GM06990 (cell line): ENCODE results near the gene PRPH.
"Not testable (repeated sequence)": the region's sequence is repeated elsewhere in the genome, so short reads cannot be mapped to it uniquely, and the experiment has no call there.

Experiments used
- DNase-seq: peaks from one replicate; pipeline ENCODE4 v3.0.0-alpha.2; 2011; ENCODE audit not compliant: insufficient read length; ENCODE audit errors: extremely low read depth
- H3K27me3 ChIP-seq: replicated peaks from 2 replicates; pipeline ENCODE4 v1.6.0; 2011; ENCODE audit warnings: low read length; ENCODE audit not compliant: control insufficient read depth, insufficient read depth
- H3K36me3 ChIP-seq: 2 replicates; pipeline ENCODE4 v1.5.1; 2011; ENCODE audit warnings: low read length; ENCODE audit not compliant: control insufficient read depth, insufficient read depth
- H3K4me3 ChIP-seq: replicated peaks from 2 replicates; pipeline ENCODE4 v1.5.1; 2011; ENCODE audit warnings: low read depth, mild to moderate bottlenecking, control low read depth, low read length
- CTCF ChIP-seq: IDR thresholded peaks from 2 replicates; pipeline ENCODE4 v1.5.1; 2011; ENCODE audit warnings: low read length, control low read depth, mild to moderate bottlenecking, inconsistent platforms; ENCODE audit not compliant: insufficient read depth, poor library complexity, severe bottlenecking

Gene PRPH

GRCh38 chr12:49309386-49309785 is 14.4 kb downstream of the PRPH start:
- Histone ChIP-seq H3K4me3 (no peak overlapping the region), H3K27me3 (no peaks in the 10 kb centered on the region)

GRCh38 chr12:49310451-49311000 is 15.6 kb downstream of the PRPH start:
- DNase-seq: not testable (repeated sequence)

More at GRCh38 chr12:49309386-49309785, 14.4 kb downstream of the PRPH start:
- no peaks in the 10 kb centered on the region for H3K36me3 ChIP-seq
- no peak for TF ChIP-seq CTCF
- no peak for DNase-seq

GRCh38 chr12:49314811-49315210 is 19.9 kb downstream of the PRPH start:
- TF ChIP-seq CTCF: no peak
- Histone ChIP-seq H3K4me3 (no peak overlapping the region), H3K27me3 (no peaks in the 10 kb centered on the region), H3K36me3 (no peaks in the 10 kb centered on the region)
- no peak for DNase-seq

More at GRCh38 chr12:49310451-49311000, 15.6 kb downstream of the PRPH start:
- H3K4me3 ChIP-seq, H3K27me3 ChIP-seq, H3K36me3 ChIP-seq: not testable (repeated sequence)

- DNase-seq, H3K36me3 ChIP-seq, H3K4me3 ChIP-seq, H3K27me3 ChIP-seq: not testable (repeated sequence)
These were observed 22.2 kb downstream of the PRPH start for GRCh38 chr12:49317118-49317517.

- not testable (repeated sequence) for DNase-seq
These were observed 25.6 kb downstream of the PRPH start for GRCh38 chr12:49320411-49321103.

GRCh38 chr12:49322367-49322707 is 27.4 kb downstream of the PRPH start:
- Histone ChIP-seq H3K36me3 (peaks cover 8% of the 10 kb centered on the region), H3K4me3 (peak overlapping the region; percentile 84)
- no peak for TF ChIP-seq CTCF

More at GRCh38 chr12:49320411-49321103, 25.6 kb downstream of the PRPH start:
- not testable (repeated sequence) for H3K4me3 ChIP-seq, H3K27me3 ChIP-seq, H3K36me3 ChIP-seq

GRCh38 chr12:49322708-49323523 is 28.0 kb downstream of the PRPH start, which contains the start of gene TROAP:
TSS of gene TROAP (plus strand) at chr12:49323255. CDS start at chr12:49323609, 354 bp downstream.
- peak within 1 kb of the TSS; percentile 90 for H3K4me3 ChIP-seq
- no peaks in the 10 kb centered on the region for H3K27me3 ChIP-seq
- no peak for TF ChIP-seq CTCF
- peaks cover 9% of the 10 kb centered on the region for H3K36me3 ChIP-seq
- peak; percentile 97 for DNase-seq

More at GRCh38 chr12:49322367-49322707, 27.4 kb downstream of the PRPH start:
- H3K27me3 ChIP-seq: no peaks in the 10 kb centered on the region
- no peak for DNase-seq
